Measurements from ENCODE around the gene CLNK.

The CLNK gene, protein sequence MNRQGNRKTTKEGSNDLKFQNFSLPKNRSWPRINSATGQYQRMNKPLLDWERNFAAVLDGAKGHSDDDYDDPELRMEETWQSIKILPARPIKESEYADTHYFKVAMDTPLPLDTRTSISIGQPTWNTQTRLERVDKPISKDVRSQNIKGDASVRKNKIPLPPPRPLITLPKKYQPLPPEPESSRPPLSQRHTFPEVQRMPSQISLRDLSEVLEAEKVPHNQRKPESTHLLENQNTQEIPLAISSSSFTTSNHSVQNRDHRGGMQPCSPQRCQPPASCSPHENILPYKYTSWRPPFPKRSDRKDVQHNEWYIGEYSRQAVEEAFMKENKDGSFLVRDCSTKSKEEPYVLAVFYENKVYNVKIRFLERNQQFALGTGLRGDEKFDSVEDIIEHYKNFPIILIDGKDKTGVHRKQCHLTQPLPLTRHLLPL

DNA sequence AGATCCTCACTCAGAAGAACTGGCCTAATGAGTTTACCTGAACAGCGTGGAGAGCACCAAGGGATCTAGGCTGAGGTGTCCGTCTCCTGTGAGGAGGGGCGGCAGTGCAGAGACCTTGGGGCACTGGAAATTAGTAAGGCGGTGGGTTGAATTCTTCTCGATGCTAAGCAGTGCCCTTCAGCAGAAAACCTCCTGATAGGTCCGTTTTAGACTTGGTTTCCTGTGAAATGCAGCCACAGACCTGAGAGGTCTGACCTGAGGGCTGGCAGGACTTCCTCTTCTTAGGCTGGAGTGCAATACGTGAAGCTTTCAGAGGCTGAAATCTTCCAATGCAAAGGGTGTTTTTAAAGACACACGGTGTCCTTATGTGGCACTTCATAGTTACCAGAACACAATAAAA is at the start of gene CLNK:
Gene CLNK, minus strand, starts transcription at position 138 of the 400 bp plus-strand sequence. CDS start 16,899 bp downstream, outside the sequence.
- TF ChIP-seq, protein P1, sequence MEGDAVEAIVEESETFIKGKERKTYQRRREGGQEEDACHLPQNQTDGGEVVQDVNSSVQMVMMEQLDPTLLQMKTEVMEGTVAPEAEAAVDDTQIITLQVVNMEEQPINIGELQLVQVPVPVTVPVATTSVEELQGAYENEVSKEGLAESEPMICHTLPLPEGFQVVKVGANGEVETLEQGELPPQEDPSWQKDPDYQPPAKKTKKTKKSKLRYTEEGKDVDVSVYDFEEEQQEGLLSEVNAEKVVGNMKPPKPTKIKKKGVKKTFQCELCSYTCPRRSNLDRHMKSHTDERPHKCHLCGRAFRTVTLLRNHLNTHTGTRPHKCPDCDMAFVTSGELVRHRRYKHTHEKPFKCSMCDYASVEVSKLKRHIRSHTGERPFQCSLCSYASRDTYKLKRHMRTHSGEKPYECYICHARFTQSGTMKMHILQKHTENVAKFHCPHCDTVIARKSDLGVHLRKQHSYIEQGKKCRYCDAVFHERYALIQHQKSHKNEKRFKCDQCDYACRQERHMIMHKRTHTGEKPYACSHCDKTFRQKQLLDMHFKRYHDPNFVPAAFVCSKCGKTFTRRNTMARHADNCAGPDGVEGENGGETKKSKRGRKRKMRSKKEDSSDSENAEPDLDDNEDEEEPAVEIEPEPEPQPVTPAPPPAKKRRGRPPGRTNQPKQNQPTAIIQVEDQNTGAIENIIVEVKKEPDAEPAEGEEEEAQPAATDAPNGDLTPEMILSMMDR (conservative IDR thresholded peaks at IDR 0.05): no peak
- H3K27ac ChIP-seq: no peak within 1 kb of the TSS

DNA sequence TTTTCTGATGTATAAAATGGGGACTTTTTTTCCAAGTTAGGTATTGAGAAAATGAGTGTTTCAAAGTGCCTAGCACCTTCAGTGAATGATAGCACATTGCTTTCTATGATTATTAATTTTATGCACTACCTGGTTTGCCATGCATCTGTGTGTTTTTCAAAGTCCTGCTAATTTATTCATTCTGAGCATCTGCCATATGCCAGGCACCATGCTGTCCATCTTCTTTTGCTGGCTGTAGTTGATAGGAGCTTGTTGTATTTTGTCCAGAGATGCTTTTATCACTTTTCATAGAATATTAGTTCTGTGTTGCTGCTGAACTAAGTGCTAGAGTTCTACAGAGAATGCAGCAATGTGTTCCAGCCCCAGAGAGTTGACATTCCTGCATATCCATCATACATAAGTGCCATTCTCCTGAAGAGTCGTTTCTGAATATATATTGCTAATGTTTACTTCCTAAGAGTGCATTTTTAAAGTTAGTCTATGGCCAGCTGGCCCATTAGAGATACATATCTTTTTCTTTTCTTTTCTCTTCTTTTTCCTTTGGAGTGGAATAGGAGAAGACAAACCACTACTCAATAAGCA is 49.0 kb upstream of the CLNK start:
- TF ChIP-seq, protein P1 (conservative IDR thresholded peaks at IDR 0.05): no peak
- no peak overlapping the region for H3K27ac ChIP-seq

DNA sequence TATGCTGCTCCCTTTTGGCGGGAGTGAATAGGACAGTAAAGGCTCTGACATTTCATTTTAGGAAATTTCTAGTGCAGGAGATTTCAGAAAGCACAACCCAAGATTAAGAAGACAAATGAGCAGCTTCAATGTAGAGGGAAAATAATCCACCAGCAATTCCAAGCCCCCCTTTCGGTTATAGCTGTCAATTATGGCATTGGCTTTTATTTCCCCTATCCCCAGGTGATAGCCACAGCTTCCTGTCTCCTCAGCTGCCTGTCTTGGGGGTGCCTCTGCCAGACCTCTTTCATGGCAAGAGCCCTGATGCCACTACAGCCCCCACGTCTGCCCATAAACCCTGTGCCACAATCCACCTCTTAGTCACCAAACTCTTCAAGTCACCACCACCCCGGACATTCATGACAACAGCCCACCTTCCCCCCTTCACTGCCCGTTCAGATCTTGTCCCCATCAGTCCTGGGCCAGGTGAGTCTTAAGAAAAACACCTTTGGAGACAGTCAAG is 48.4 kb upstream of the CLNK start:
- H3K27ac ChIP-seq: no peak overlapping the region
- TF ChIP-seq, protein P1 (conservative IDR thresholded peaks at IDR 0.05): no peak

- H3K27ac ChIP-seq: no peak overlapping the region
- TF ChIP-seq, protein P1 (conservative IDR thresholded peaks at IDR 0.05): no peak
Observed at GRCh38 chr4:10732235-10732913, 47.8 kb upstream of the CLNK start.

- TF ChIP-seq, protein P1 (conservative IDR thresholded peaks at IDR 0.05): no peak
- no peak overlapping the region for H3K27ac ChIP-seq
Observed at GRCh38 chr4:10731690-10732089, 47.1 kb upstream of the CLNK start.

DNA sequence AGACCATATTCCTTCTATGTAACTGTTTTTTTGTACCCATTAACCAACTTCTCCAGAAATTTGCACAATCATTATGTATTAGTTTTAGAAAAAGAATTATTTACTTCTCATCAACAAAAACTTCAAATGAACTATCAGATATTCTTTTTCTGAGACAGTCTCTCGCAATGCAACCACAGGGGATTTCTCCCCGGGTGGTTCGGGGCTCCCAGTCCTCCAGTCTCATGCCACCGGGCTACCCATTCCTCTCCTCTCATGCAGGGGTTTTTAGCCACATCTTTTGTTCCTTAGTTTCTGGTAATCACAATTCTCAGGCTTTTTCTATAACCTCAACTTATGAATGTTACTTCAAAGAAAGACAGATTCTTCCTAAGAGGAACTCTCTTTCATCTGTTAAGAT is 46.6 kb upstream of the CLNK start:
- H3K27ac ChIP-seq: no peak overlapping the region
- TF ChIP-seq, protein P1 (conservative IDR thresholded peaks at IDR 0.05): no peak

DNA sequence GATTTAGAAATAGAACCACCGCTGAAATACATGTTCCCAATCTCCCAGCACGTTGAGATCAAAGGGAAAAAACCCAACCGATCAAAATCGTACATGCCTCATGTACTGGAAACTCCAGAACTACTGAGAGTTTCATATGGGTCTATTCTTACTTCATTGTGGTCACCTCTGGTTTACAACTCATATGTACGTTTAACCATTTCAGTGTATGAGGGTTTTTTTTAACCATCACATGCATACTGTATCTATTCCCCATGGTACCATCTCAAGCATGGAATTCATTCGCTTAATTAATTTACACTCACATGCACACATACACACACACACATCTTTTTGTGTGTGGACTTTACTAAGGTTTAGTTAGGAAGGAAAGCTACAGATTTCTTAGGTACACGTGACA is 46.0 kb upstream of the CLNK start:
- TF ChIP-seq, protein P1 (conservative IDR thresholded peaks at IDR 0.05): no peak
- no peak overlapping the region for H3K27ac ChIP-seq

All from VCaP (cell line).